HUDEP-2 (cell line): ENCODE measurements around the gene PTPRD.

Experiments used
- DNase-seq, 76 experiments: peaks; one replicate each; lab custom pipeline; 2025; ENCODE audit not compliant: unreplicated experiment in 76 of 76; lab: John Stamatoyannopoulos, UW

PTPRD gene

GRCh38 chr9:8644571-8644970, 1968.2 kb downstream of the PTPRD start:
- no peak for DNase-seq

- DNase-seq = no peak
These were observed 1968.9 kb downstream of the PTPRD start for GRCh38 chr9:8643896-8644295.

- no peak for DNase-seq
These were observed 1969.3 kb downstream of the PTPRD start for GRCh38 chr9:8643464-8643863.

- no peak for DNase-seq
These were observed 1972.0 kb downstream of the PTPRD start for GRCh38 chr9:8640761-8641160.

GRCh38 chr9:8637626-8638025, 1975.2 kb downstream of the PTPRD start:
- DNase-seq = no peak

- DNase-seq = no peak
These were observed 1979.0 kb downstream of the PTPRD start for GRCh38 chr9:8633784-8634183.

GRCh38 chr9:8632493-8632892, 1980.3 kb downstream of the PTPRD start:
- no peak for DNase-seq

GRCh38 chr9:8628791-8629190, 1984.0 kb downstream of the PTPRD start:
- no peak for DNase-seq

- no peak for DNase-seq
These were observed 1984.7 kb downstream of the PTPRD start for GRCh38 chr9:8627976-8628679.

GRCh38 chr9:8622871-8623270, 1989.9 kb downstream of the PTPRD start:
- DNase-seq = no peak

- DNase-seq = no peak
These were observed 1990.5 kb downstream of the PTPRD start for GRCh38 chr9:8622222-8622802.

GRCh38 chr9:8621416-8621815, 1991.4 kb downstream of the PTPRD start:
- no peak for DNase-seq

GRCh38 chr9:8616414-8616813, 1996.4 kb downstream of the PTPRD start:
- DNase-seq = no peak

GRCh38 chr9:8614926-8615440, 1997.8 kb downstream of the PTPRD start:
- no peak for DNase-seq

GRCh38 chr9:8613346-8613825, 1999.4 kb downstream of the PTPRD start:
- no peak for DNase-seq

- DNase-seq = no peak
These were observed 2001.6 kb downstream of the PTPRD start for GRCh38 chr9:8611153-8611552.

- no peak for DNase-seq
These were observed 2002.5 kb downstream of the PTPRD start for GRCh38 chr9:8610256-8610655.

GRCh38 chr9:8605096-8605495, 2007.7 kb downstream of the PTPRD start:
- no peak for DNase-seq

GRCh38 chr9:8604201-8604600, 2008.6 kb downstream of the PTPRD start:
- no peak for DNase-seq

GRCh38 chr9:8600914-8601680, 2011.7 kb downstream of the PTPRD start:
- DNase-seq = no peak

GRCh38 chr9:8599937-8600336, 2012.9 kb downstream of the PTPRD start:
- DNase-seq = no peak

GRCh38 chr9:8589476-8589875, 2023.3 kb downstream of the PTPRD start:
- DNase-seq = no peak
